ENCODE data around the gene PKN1.
A peak's percentile ranks its signal among the peaks of the same experiment; 100 is the strongest.

PKN1 gene

DNA sequence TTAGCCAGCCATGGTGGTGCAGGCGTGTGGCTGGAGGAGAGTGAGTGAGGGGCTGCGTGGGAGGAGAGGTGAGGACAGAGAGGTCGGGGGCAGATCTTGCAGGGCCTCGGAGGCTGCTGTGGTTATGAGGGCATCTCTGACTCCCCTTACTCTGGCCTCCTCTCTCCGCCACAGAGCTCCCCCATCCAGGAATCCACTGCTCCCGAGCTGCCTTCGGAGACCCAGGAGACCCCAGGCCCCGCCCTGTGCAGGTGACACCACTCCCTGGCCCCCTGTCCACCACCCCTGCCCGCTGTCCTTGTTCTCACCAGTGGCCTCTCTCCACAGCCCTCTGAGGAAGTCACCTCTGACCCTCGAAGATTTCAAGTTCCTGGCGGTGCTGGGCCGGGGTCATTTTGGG lies 34.3 kb downstream of the PKN1 start:
- no peak for DNase-seq

GRCh38 chr19:14467816-14468215 lies 34.7 kb downstream of the PKN1 start:
- DNase-seq = no peak

GRCh38 chr19:14470031-14470876 lies 37.1 kb downstream of the PKN1 start:
- DNase-seq = no peak

GRCh38 chr19:14471436-14472187 lies 38.5 kb downstream of the PKN1 start:
- DNase-seq = no peak

- DNase-seq = peak in 10 of 14 donors; percentile 10 to 61 (median 28)
Measured at GRCh38 chr19:14472202-14472938, 39.3 kb downstream of the PKN1 start.

DNA sequence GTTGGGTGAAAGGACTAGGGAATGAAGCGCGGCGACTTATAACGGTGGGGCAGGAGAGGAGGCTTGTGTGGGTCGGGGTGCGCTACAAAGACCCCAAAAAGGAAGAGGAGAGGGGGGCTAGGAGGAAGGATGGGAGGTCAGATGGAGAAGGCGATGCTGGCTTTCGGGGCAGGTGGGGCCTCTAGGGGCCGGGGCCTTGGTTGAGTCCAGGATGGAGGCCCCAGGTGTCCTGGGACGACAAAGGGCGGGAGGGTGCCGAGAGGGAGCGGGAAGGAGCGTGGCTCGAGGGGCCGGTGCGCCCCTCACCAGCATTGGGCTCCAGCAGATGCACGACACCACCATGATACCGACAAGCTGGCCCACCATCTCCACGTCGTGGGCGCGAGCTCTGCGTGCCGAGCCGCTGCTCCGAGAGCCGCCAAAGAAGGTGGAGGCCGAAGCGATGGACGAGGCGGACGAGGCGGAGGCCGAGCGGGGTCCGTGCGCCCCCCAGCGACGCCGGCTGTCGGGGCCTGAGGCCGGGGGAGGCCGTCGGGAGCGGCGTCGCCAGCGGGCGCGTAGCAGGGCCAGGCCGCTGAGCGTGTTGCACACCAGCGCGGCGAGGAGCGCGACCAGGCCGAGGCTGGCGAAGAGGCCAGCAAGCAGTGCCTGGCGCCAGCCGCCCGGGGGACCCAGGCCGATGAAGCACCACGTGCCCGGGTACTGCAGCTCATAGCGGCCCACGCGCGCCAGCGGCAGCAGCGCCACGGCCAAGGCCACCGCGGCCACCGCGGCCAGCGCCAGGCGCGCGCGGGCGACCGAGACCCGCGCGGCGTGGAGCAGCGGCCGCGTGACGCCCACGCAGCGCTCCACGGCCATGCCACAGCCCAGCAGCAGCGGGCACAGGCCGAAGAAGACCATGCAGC lies 40.2 kb downstream of the PKN1 start:
- peak in 2 of 14 donors; percentile 18 to 23 for DNase-seq

DNA sequence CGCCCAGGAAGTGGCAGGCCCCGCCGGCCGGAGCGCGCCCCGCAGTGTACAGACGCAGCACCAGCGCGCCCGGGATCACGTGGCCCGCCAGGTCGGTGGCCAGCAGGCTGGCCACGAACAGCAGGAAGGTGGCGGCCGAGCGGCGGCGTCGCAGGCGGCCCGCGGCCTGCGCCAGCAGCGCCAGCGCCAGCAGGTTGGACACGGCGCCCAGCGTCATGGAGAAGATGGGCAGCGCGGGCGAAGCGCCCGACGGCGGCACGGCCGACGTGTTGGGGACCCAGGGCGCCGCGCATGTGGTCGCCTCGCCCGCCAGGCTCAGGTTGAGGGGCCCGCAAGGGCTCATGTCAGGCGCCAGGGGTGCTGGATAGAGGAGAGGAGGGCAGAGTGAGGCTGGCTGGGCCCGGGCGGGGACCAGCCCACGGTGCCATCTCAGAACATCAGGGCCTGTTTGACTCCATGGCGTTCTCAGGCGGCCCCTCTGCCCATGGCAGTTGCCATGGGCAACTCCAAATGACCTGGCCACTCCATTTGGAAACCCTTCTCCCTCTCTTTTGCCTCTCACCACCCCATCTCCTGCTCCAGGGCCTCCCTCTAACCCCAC lies 41.0 kb downstream of the PKN1 start:
- peak in 2 of 14 donors; percentile 18 to 23 for DNase-seq

- no peak for DNase-seq
Measured at GRCh38 chr19:14474827-14475226, 41.7 kb downstream of the PKN1 start.

- DNase-seq = no peak
Measured at GRCh38 chr19:14475251-14476073, 42.4 kb downstream of the PKN1 start, which contains the start of gene PTGER1. Gene PTGER1, minus strand, starts transcription at chr19:14475354. Its CDS starts 1,034 bp downstream, at chr19:14474320.

- DNase-seq = no peak
Measured at GRCh38 chr19:14476327-14476672, 43.2 kb downstream of the PKN1 start.

GRCh38 chr19:14476673-14477401 lies 43.7 kb downstream of the PKN1 start:
- no peak for DNase-seq

DNA sequence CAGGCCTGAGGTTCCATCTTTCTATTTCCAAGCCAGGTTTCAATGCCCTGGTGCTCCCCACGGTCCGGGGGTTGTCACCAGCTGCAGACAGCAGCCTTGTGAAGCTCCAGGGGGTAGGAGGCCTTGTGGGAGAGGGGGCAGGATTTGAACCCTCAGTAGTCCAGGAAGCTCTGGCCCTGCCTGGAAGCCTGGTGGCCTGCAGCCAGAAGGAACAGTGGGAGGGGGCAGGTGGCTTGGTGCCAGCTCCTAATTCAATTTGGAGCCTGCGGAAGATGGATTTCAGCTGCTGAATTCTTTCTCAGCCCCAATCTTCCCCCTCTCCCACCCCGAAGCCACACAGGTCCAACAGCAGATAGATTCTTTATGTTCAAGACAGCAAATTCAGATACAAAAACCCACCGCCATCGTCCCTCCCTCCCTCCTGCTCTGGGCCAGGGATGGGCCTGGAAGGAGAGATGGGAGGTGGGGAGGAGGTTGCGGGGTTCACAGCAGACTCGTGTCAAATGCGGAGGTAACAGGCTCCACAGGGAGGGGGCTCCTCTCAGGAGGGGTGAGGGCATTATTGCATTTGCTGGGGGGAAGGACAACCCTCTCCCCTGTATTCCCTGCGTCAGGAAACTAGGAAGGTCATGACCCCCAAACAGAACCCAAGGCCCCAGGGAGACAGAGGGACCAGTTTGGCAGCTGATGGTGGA lies 44.5 kb downstream of the PKN1 start:
- DNase-seq = no peak

GRCh38 chr19:14478113-14478545 lies 45.0 kb downstream of the PKN1 start:
- no peak for DNase-seq

GRCh38 chr19:14479309-14479974 lies 46.3 kb downstream of the PKN1 start:
- DNase-seq = no peak

DNA sequence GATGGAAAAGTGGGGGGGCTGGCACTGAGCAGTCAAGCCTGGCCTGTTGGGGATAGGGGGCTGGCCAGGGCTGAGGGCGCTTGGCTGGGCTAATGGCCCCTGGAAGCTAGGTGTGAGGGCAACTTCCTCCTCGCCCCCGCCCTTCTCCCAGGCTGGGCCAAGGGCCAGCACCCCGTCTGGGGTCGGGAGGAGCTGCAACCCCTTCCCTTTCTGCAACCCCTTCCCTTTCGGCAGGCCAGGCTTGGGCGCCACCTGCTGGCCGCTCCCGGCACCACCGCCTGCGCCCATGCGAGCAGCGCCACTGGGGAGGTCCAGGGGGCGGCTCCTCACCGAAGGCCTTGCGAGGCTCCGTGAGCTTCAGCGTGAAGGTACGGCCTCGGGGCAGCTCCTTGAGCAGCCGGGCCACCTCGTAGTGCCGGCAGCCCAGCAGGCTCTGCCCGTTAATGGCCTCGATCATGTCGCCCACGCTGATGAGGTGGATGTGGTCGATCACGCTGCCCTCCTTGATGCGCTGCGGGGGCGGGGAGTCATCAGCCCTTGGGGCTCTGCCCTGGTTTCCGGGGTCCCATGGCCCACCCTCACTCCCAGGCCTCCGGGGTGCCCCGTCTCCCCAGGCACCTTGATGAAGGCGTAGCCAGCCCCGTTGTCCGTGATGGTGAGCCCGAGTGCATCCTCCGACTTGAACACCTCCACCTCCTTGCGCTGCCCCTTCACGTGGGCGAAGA lies 47.0 kb downstream of the PKN1 start:
- peak in 2 of 14 donors; percentile 12 to 26 for DNase-seq

DNA sequence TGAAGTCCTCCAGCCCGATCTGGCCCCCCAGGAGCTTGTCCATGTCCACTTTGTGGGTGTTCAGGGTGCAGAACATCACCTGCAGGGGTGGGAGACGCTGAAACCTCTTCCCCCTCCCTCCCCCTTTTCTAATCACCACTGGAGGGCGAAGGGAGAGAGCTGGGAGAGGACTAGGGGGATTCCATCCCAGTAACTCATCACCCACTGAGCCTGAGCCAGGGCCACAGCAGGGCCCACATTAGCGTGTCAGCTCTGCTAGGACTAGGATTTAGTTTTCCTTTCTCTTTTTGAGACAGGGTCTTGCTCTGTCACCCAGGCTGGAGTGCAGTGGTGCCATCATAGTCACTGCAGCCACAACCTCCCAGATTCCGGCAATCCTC lies 47.6 kb downstream of the PKN1 start:
- DNase-seq = no peak

- DNase-seq = no peak
Measured at GRCh38 chr19:14482172-14482941, 49.3 kb downstream of the PKN1 start.
